ENCODE results near the gene SKIDA1. TPM values are rescaled to one million over a fixed set of nuclear protein-coding genes. Genes with fewer than 3 reads are reported as not detected.

The SKIDA1 gene
- total and polyA plus RNA-seq, 4 experiments from 2014 or later = 0.13 to 0.94 (median 0.56) TPM

GRCh38 chr10:21524526-21525366 is 736 bp downstream of the SKIDA1 start:
- Mint-ChIP-seq H3K27ac (peak overlapping the region; percentile 84 to 98 (median 96)), H3K36me3 (peaks cover 0 to 7% of the 10 kb centered on the region in 2 donors), H3K27me3 (peaks cover 15 to 19% of the 10 kb centered on the region in 2 donors), H3K9me3 (peaks cover 0 to 2% (median 0%) of the 10 kb centered on the region in 8 donors), H3K4me1 (peaks cover 13 to 45% (median 25%) of the 10 kb centered on the region in 4 donors), H3K4me3 (peak overlapping the region; percentile 90 to 98 (median 95))
- ChIA-PET POLR2A (ENCODE audit: partially characterized antibody) (interaction anchor here (0.6 to 5.7 kb wide), 9 partner anchors 9 to 912 kb away, joined by 3 to 57 read pairs (median 6); partner anchors contain the start of genes COMMD3 and MLLT10), CTCF (ENCODE audit: partially characterized antibody) (interaction anchor here (1.2 to 1.5 kb wide), 2 partner anchors 28 to 29 kb away, joined by 5 read pairs; no protein-coding TSS in a partner anchor)
- Histone ChIP-seq H3K27ac (ENCODE audit: low read depth, low read length) (peak overlapping the region; percentile 63), H3K36me3 (ENCODE audit: insufficient read depth, low read length) (no peaks in the 10 kb centered on the region), H3K4me1 (ENCODE audit: insufficient read depth, low read length) (peaks cover 27% of the 10 kb centered on the region), H3K27me3 (ENCODE audit: insufficient read depth, low read length) (peaks cover 13% of the 10 kb centered on the region), H3K9me3 (ENCODE audit: control insufficient read depth in 1 of 2, low read length in 2 of 2) (no peaks in the 10 kb centered on the region), H3K4me3 (ENCODE audit: low read length in 2 of 2) (peak overlapping the region in 1 of 2 donors; percentile 78)
- peak in 1 of 5 donors; percentile 7 for DNase-seq
- intact Hi-C loops (cut with micrococcal nuclease) = loop anchor here (1.0 to 10.0 kb wide), 4 partner anchors 7 to 1140 kb away; partner anchors contain the start of gene DNAJC1

DNA sequence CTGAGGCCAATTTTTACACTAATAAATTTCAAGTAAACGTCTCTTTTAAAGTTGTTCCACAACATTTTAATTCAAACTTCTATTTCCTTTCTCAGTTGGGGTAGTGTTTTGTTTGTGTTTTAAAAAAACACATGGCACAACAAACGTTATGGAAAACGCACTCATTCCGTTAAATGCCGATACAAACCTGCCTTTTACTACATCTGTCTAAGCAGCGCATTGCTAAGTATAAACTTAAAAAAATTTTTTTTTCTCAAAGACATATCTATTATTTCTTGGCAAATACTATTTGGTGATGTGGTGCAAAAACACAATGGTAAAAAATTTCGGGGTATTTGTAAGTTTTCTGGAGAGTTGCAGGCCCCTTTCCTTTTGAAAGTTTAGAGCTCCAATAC is 1.4 kb downstream of the SKIDA1 start:
- ChIA-PET POLR2A (ENCODE audit: partially characterized antibody) (interaction anchor here (5.7 kb wide), 1 partner anchor 28 kb away, joined by 57 read pairs; no protein-coding TSS in a partner anchor), CTCF (ENCODE audit: partially characterized antibody) (no interaction called here)
- no peak for DNase-seq
- Histone ChIP-seq H3K4me3 (ENCODE audit: low read length in 2 of 2) (no peak overlapping the region), H3K36me3 (ENCODE audit: insufficient read depth, low read length) (no peaks in the 10 kb centered on the region), H3K4me1 (ENCODE audit: insufficient read depth, low read length) (peaks cover 33% of the 10 kb centered on the region), H3K9me3 (ENCODE audit: control insufficient read depth in 1 of 2, low read length in 2 of 2) (no peaks in the 10 kb centered on the region), H3K27me3 (ENCODE audit: insufficient read depth, low read length) (peaks cover 19% of the 10 kb centered on the region), H3K27ac (ENCODE audit: low read depth, low read length) (no peak overlapping the region)
- Mint-ChIP-seq H3K4me3 (no peak overlapping the region), H3K36me3 (peaks cover 0 to 7% of the 10 kb centered on the region in 2 donors), H3K9me3 (peaks cover 0 to 2% (median 0%) of the 10 kb centered on the region in 8 donors), H3K27ac (peak overlapping the region in 1 of 7 donors; percentile 17), H3K27me3 (peaks cover 21 to 25% of the 10 kb centered on the region in 2 donors), H3K4me1 (peaks cover 16 to 51% (median 31%) of the 10 kb centered on the region in 4 donors)
- intact Hi-C loops (cut with micrococcal nuclease) = loop anchor here (2.0 to 10.0 kb wide), 3 partner anchors 479 to 1141 kb away; partner anchors contain the start of gene DNAJC1

DNA sequence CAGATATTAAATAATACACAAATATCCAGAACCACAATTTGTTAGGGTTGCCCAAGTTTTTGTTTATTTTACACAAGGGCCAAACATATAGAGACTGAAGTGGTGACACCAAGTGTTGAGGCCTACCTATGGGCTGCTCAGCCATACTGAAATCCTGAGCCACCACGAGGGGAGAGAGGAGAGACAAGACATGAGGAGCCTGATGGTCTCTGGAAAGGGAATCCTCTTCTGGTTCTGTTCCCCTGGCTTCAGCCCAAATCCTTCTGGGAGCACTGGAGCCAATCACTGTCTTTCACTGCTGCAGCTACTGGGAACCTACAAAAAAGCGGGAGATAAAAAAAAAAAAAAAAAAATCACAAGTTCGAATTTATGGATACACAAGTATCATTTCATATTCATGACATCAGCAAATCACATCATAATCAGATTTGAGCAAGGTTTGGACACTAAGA is 1.9 kb downstream of the SKIDA1 start:
- peak overlapping the region in 2 of 7 donors; percentile 43 to 78 for H3K27ac Mint-ChIP-seq
- H3K4me1 Mint-ChIP-seq = peaks cover 18 to 56% (median 34%) of the 10 kb centered on the region in 4 donors
- peaks cover 25 to 29% of the 10 kb centered on the region in 2 donors for H3K27me3 Mint-ChIP-seq
- Histone ChIP-seq H3K27me3 (ENCODE audit: insufficient read depth, low read length) (peaks cover 24% of the 10 kb centered on the region), H3K4me3 (ENCODE audit: low read length in 2 of 2) (no peak overlapping the region), H3K9me3 (ENCODE audit: control insufficient read depth in 1 of 2, low read length in 2 of 2) (no peaks in the 10 kb centered on the region), H3K36me3 (ENCODE audit: insufficient read depth, low read length) (no peaks in the 10 kb centered on the region), H3K4me1 (ENCODE audit: insufficient read depth, low read length) (peaks cover 39% of the 10 kb centered on the region), H3K27ac (ENCODE audit: low read depth, low read length) (no peak overlapping the region)
- ChIA-PET CTCF (ENCODE audit: partially characterized antibody) (no interaction called here), POLR2A (ENCODE audit: partially characterized antibody) (interaction anchor here (5.7 kb wide), 1 partner anchor 27 kb away, joined by 57 read pairs; no protein-coding TSS in a partner anchor)
- H3K36me3 Mint-ChIP-seq = peaks cover 0 to 7% of the 10 kb centered on the region in 2 donors
- H3K9me3 Mint-ChIP-seq = peaks cover 0 to 2% (median 0%) of the 10 kb centered on the region in 8 donors
- DNase-seq = no peak
- intact Hi-C loops (cut with micrococcal nuclease) = loop anchor here (2.0 to 10.0 kb wide), 3 partner anchors 479 to 1141 kb away; partner anchors contain the start of gene DNAJC1
- H3K4me3 Mint-ChIP-seq = peak overlapping the region in 3 of 8 donors; percentile 11 to 63 (median 37)

GRCh38 chr10:21522631-21523406 is 2.7 kb downstream of the SKIDA1 start:
- Mint-ChIP-seq H3K9me3 (peaks cover 0 to 9% (median 0%) of the 10 kb centered on the region in 8 donors), H3K36me3 (peaks cover 0 to 7% of the 10 kb centered on the region in 2 donors), H3K27me3 (peaks cover 31 to 37% of the 10 kb centered on the region in 2 donors), H3K27ac (peak overlapping the region in 1 of 7 donors; percentile 43), H3K4me1 (peaks cover 23 to 56% (median 40%) of the 10 kb centered on the region in 4 donors), H3K4me3 (peak overlapping the region in 1 of 8 donors; percentile 23)
- Histone ChIP-seq H3K9me3 (ENCODE audit: control insufficient read depth in 1 of 2, low read length in 2 of 2) (no peaks in the 10 kb centered on the region), H3K4me3 (ENCODE audit: low read length in 2 of 2) (no peak overlapping the region), H3K27ac (ENCODE audit: low read depth, low read length) (no peak overlapping the region), H3K4me1 (ENCODE audit: insufficient read depth, low read length) (peaks cover 46% of the 10 kb centered on the region), H3K27me3 (ENCODE audit: insufficient read depth, low read length) (peaks cover 32% of the 10 kb centered on the region), H3K36me3 (ENCODE audit: insufficient read depth, low read length) (no peaks in the 10 kb centered on the region)
- CTCF ChIA-PET (ENCODE audit: partially characterized antibody) = no interaction called here
- POLR2A ChIA-PET (ENCODE audit: partially characterized antibody) = interaction anchor here (1.4 kb wide), 1 partner anchor 10 kb away, joined by 5 read pairs; no protein-coding TSS in a partner anchor
- intact Hi-C loops (cut with micrococcal nuclease) = loop anchor here (10.0 kb wide), 2 partner anchors 732 to 1142 kb away; no protein-coding TSS in a partner anchor
- DNase-seq = no peak

GRCh38 chr10:21521751-21522533 is 3.5 kb downstream of the SKIDA1 start:
- intact Hi-C loops (cut with micrococcal nuclease) = loop anchor here (10.0 kb wide), 2 partner anchors 733 to 1143 kb away; no protein-coding TSS in a partner anchor
- H3K36me3 Mint-ChIP-seq = peaks cover 0 to 7% of the 10 kb centered on the region in 2 donors
- Histone ChIP-seq H3K36me3 (ENCODE audit: insufficient read depth, low read length) (no peaks in the 10 kb centered on the region), H3K4me3 (ENCODE audit: low read length in 2 of 2) (no peak overlapping the region), H3K27me3 (ENCODE audit: insufficient read depth, low read length) (peaks cover 40% of the 10 kb centered on the region), H3K9me3 (ENCODE audit: control insufficient read depth in 1 of 2, low read length in 2 of 2) (no peaks in the 10 kb centered on the region), H3K4me1 (ENCODE audit: insufficient read depth, low read length) (peaks cover 45% of the 10 kb centered on the region), H3K27ac (ENCODE audit: low read depth, low read length) (no peak overlapping the region)
- ChIA-PET CTCF (ENCODE audit: partially characterized antibody) (interaction anchor here (1.2 kb wide), 1 partner anchor 24 kb away, joined by 3 read pairs; no protein-coding TSS in a partner anchor), POLR2A (ENCODE audit: partially characterized antibody) (interaction anchor here (0.9 to 1.9 kb wide), 3 partner anchors 11 to 817 kb away, joined by 3 to 5 read pairs (median 4); partner anchors contain the start of gene DNAJC1)
- peaks cover 0 to 10% (median 0%) of the 10 kb centered on the region in 8 donors for H3K9me3 Mint-ChIP-seq
- no peak overlapping the region for H3K4me3 Mint-ChIP-seq
- peaks cover 27 to 59% (median 40%) of the 10 kb centered on the region in 4 donors for H3K4me1 Mint-ChIP-seq
- H3K27ac Mint-ChIP-seq = no peak overlapping the region
- no peak for DNase-seq
- H3K27me3 Mint-ChIP-seq = peaks cover 36 to 42% of the 10 kb centered on the region in 2 donors

GRCh38 chr10:21520949-21521348 is 4.5 kb downstream of the SKIDA1 start:
- H3K36me3 Mint-ChIP-seq = peaks cover 0 to 2% of the 10 kb centered on the region in 2 donors
- H3K4me3 Mint-ChIP-seq = no peak overlapping the region
- POLR2A ChIA-PET (ENCODE audit: partially characterized antibody) = interaction anchor here (0.9 to 3.8 kb wide), 4 partner anchors 9 to 818 kb away, joined by 3 to 19 read pairs (median 6); partner anchors contain the start of genes DNAJC1 and MLLT10

More at GRCh38 chr10:21520949-21521348, 4.5 kb downstream of the SKIDA1 start:
- CTCF ChIA-PET (ENCODE audit: partially characterized antibody) = interaction anchor here (1.2 kb wide), 1 partner anchor 23 kb away, joined by 3 read pairs; no protein-coding TSS in a partner anchor
- H3K9me3 ChIP-seq (ENCODE audit: control insufficient read depth in 1 of 2, low read length in 2 of 2) = no peaks in the 10 kb centered on the region
- peaks cover 0 to 9% (median 0%) of the 10 kb centered on the region in 8 donors for H3K9me3 Mint-ChIP-seq
- H3K4me1 ChIP-seq (ENCODE audit: insufficient read depth, low read length) = peaks cover 47% of the 10 kb centered on the region
- peaks cover 39 to 42% of the 10 kb centered on the region in 2 donors for H3K27me3 Mint-ChIP-seq
- no peak overlapping the region for H3K4me3 ChIP-seq (ENCODE audit: low read length in 2 of 2)
- DNase-seq = no peak
- peak overlapping the region in 1 of 7 donors; percentile 71 for H3K27ac Mint-ChIP-seq
- H3K36me3 ChIP-seq (ENCODE audit: insufficient read depth, low read length) = no peaks in the 10 kb centered on the region
- H3K27me3 ChIP-seq (ENCODE audit: insufficient read depth, low read length) = peaks cover 42% of the 10 kb centered on the region
- H3K27ac ChIP-seq (ENCODE audit: low read depth, low read length) = no peak overlapping the region
- intact Hi-C loops (cut with micrococcal nuclease) = loop anchor here (10.0 kb wide), 2 partner anchors 734 to 1144 kb away; no protein-coding TSS in a partner anchor
- peaks cover 27 to 55% (median 39%) of the 10 kb centered on the region in 4 donors for H3K4me1 Mint-ChIP-seq
